Nephron progenitor cell (in vitro differentiated cells): ENCODE measurements around the gene IVD.

Experiments
- DNase-seq: peaks from one replicate; pipeline ENCODE4 v3.0.0; 2021
- H3K27ac Mint-ChIP-seq: 2 replicates; pipeline ENCODE4 v1.8.0; 2021; ENCODE audit warnings: mild to moderate bottlenecking, moderate library complexity, mixed read lengths
- H3K27me3 Mint-ChIP-seq: 2 replicates; pipeline ENCODE4 v1.8.0; 2021; ENCODE audit warnings: mild to moderate bottlenecking, low read depth, mixed read lengths; ENCODE audit not compliant: poor library complexity
- H3K36me3 Mint-ChIP-seq: 2 replicates; pipeline ENCODE4 v1.8.0; 2021; ENCODE audit warnings: low read depth, mixed read lengths
- H3K4me1 Mint-ChIP-seq: 2 replicates; pipeline ENCODE4 v1.8.0; 2021; ENCODE audit warnings: mixed read lengths
- H3K4me3 Mint-ChIP-seq: 2 replicates; pipeline ENCODE4 v1.8.0; 2021; ENCODE audit warnings: mild to moderate bottlenecking, moderate library complexity, mixed read lengths
- H3K9me3 Mint-ChIP-seq: 2 replicates; pipeline ENCODE4 v1.8.0; 2021; ENCODE audit warnings: mild to moderate bottlenecking, moderate library complexity, mixed read lengths
- TF ChIP-seq, protein P1 (sequence below): fragments of 200-600 bp; sonication (generic); IDR thresholded peaks from 2 replicates; pipeline ENCODE4 v1.5.0; 2021; ENCODE audit warnings: antibody characterized with exemption

The IVD gene

DNA sequence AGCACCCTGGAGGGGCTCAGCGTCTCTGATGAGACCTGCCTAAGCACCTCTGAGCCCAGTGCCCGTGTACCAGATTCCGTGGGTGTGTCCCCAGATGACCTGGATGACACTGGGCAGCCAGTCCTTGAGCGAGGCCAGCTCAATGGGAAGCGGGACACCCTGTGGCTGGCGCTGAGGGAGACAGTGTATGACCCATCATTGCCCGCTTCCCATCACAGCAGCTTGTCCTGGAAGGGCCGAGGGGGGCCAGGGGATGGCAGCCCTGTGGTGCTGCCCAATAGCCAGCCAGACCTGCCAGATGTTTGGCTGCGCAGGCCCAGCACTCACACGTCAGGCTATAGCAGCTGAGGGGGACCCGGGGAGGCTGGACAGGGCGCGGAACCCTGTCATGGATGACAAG is 35.6 kb upstream of the IVD start:
- Mint-ChIP-seq H3K9me3 (no peaks in the 10 kb centered on the region), H3K4me1 (peaks cover 4% of the 10 kb centered on the region), H3K27ac (no peak overlapping the region), H3K4me3 (no peak overlapping the region), H3K36me3 (no peaks in the 10 kb centered on the region), H3K27me3 (peaks cover 60% of the 10 kb centered on the region)
- no peak for DNase-seq
- TF ChIP-seq, protein P1, sequence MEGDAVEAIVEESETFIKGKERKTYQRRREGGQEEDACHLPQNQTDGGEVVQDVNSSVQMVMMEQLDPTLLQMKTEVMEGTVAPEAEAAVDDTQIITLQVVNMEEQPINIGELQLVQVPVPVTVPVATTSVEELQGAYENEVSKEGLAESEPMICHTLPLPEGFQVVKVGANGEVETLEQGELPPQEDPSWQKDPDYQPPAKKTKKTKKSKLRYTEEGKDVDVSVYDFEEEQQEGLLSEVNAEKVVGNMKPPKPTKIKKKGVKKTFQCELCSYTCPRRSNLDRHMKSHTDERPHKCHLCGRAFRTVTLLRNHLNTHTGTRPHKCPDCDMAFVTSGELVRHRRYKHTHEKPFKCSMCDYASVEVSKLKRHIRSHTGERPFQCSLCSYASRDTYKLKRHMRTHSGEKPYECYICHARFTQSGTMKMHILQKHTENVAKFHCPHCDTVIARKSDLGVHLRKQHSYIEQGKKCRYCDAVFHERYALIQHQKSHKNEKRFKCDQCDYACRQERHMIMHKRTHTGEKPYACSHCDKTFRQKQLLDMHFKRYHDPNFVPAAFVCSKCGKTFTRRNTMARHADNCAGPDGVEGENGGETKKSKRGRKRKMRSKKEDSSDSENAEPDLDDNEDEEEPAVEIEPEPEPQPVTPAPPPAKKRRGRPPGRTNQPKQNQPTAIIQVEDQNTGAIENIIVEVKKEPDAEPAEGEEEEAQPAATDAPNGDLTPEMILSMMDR = no peak

DNA sequence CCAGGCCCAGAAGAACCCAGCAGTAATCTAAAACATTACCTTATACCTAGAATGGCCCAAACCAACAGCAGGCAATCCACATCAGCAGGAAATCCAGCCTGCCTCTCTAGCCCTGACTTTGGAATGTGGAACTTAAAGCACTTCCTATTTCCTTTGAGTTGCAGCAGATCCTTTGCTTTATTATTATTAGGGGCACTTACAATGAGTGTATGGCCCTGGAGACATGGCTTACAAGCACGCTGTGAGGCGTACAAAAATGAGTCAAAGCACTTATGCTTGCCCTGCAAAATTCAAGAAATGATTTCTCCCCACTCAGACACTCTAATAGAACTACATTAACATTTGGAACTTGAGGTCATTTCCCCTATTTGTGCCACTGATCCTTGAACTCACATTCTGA is 32.6 kb upstream of the IVD start:
- peaks cover 34% of the 10 kb centered on the region for H3K27me3 Mint-ChIP-seq
- no peaks in the 10 kb centered on the region for H3K36me3 Mint-ChIP-seq
- H3K9me3 Mint-ChIP-seq = no peaks in the 10 kb centered on the region
- H3K27ac Mint-ChIP-seq = no peak overlapping the region
- TF ChIP-seq, protein P1 = no peak
- DNase-seq = no peak
- peaks cover 8% of the 10 kb centered on the region for H3K4me1 Mint-ChIP-seq
- H3K4me3 Mint-ChIP-seq = no peak overlapping the region

GRCh38 chr15:40377606-40378005 is 28.0 kb upstream of the IVD start:
- H3K27ac Mint-ChIP-seq = no peak overlapping the region
- peaks cover 15% of the 10 kb centered on the region for H3K4me1 Mint-ChIP-seq
- H3K27me3 Mint-ChIP-seq = peaks cover 9% of the 10 kb centered on the region
- H3K4me3 Mint-ChIP-seq = no peak overlapping the region
- DNase-seq = no peak
- H3K9me3 Mint-ChIP-seq = no peaks in the 10 kb centered on the region
- TF ChIP-seq, protein P1 = no peak
- no peaks in the 10 kb centered on the region for H3K36me3 Mint-ChIP-seq

DNA sequence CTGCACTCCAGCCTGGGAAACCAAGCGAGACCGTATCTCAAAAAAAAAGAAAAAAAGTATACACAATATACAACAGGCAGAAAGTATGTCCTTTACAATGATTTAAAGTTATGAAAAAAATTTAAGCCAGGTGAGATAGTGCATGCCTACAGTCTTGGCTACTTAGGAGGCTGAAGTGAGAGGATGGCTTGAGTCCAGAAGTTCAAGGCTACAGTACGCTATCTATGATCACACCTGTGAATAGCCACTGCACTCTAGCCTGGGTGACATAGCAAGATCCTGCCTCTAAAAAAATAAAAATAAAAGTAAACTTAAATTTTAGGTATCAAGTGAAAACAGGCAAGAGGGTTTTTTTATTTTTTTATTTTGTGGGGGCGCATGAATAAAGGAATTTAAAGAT is 26.2 kb upstream of the IVD start:
- no peak for DNase-seq
- Mint-ChIP-seq H3K9me3 (no peaks in the 10 kb centered on the region), H3K27ac (no peak overlapping the region), H3K4me1 (peaks cover 30% of the 10 kb centered on the region), H3K27me3 (peaks cover 9% of the 10 kb centered on the region), H3K4me3 (no peak overlapping the region), H3K36me3 (peaks cover 9% of the 10 kb centered on the region)
- TF ChIP-seq, protein P1 = no peak

DNA sequence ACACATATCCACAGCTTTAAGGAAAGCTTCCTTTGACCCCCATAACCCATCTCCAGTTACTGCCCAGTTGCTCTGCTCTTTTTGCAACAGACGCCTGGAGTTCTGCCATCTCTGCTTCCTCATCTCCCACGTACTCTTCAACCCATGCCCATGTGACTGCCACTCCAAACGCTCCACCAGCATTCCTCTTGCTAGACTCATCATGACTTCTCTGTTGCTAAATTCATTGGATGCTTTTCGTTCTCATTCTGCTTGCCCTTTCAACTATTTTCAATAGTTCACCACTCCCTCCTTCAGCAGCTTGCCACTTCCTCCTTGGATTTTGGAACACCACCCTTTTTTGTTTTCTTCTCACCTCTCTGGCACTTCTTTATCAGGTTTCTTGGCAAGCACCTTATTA is 25.7 kb upstream of the IVD start:
- H3K4me1 Mint-ChIP-seq = peaks cover 35% of the 10 kb centered on the region

DNA sequence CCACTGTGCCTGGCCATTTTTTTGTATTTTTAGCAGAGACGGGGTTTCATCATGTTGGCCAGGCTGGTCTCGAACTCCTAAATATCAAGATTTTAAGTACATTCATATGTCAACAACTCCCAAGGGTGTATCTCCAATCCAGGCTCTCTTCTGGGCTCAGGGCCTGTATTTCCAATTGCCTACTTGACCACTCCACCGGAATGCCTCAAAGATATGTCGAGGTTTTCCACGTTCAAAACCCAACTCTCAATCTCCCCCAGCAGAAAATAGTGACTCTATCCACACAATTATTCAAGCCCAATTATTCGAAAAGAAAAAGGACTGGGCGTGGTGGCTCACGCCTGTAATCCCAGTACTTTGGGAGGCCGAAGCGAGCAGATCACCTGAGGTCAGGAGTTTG is 25.0 kb upstream of the IVD start:
- Mint-ChIP-seq H3K27me3 (peaks cover 7% of the 10 kb centered on the region), H3K4me1 (peaks cover 38% of the 10 kb centered on the region), H3K27ac (no peak overlapping the region), H3K9me3 (no peaks in the 10 kb centered on the region), H3K36me3 (peaks cover 22% of the 10 kb centered on the region), H3K4me3 (no peak overlapping the region)
- no peak for DNase-seq
- TF ChIP-seq, protein P1 = no peak

More for the DNA sequence above, 25.7 kb upstream of the IVD start:
- Mint-ChIP-seq H3K27ac (no peak overlapping the region), H3K27me3 (peaks cover 9% of the 10 kb centered on the region), H3K4me3 (no peak overlapping the region), H3K36me3 (peaks cover 14% of the 10 kb centered on the region), H3K9me3 (no peaks in the 10 kb centered on the region)
- DNase-seq = no peak
- TF ChIP-seq, protein P1 = no peak
